ENCODE measurements around the gene MGME1. TPM values are rescaled to one million over a fixed set of nuclear protein-coding genes. Genes with fewer than 3 reads are reported as not detected.

MGME1 gene
- total and polyA plus RNA-seq, 9 of the 15 experiments (the other 6 are each of a cell fraction or from before 2014, with no cell fraction given): 13.4 to 45.1 (median 30.6) TPM

DNA sequence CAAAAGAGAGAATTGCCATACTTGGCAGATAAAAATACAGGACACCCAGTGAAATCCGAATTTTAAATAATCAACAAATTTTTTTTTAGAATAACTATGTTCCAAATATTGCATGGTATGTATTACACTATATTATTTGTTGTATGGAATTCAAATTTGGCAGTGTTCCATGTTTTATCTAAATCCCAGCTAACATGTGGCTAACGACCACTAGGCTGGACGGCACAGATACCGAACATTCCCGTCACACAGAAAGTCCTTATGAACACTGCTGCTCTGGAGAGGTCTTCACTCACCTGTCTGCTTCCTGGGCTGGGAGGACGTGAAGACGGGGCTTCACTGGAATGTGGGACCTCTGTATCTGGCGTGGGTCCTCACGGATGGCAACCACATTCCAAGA, 33.1 kb upstream of the MGME1 start:
- under 1% methylated on average over 7 of the region's 9 CpGs for WGBS (ENCODE audit: insufficient coverage, low coverage, missing lambda C conversion rate)
- Histone ChIP-seq H4K20me1 (replicated peaks; ENCODE audit: control insufficient read depth, insufficient read depth, low read length) (0 out of 2 replicates have a peak, but pooled peaks cover 5% of the 10 kb centered on the region), H3K9ac (ENCODE audit: insufficient read depth in 1 of 2, low read depth in 2 of 2, low read length in 2 of 2) (no peak overlapping the region), H3K36me3 (ENCODE audit: control insufficient read depth, insufficient read depth, low read length) (peaks cover 3% of the 10 kb centered on the region; the same call in 2 of the 3 replicates), H3K4me2 (ENCODE audit: insufficient read depth, low read length) (no peak overlapping the region), H3K4me1 (replicated peaks in 1 of 2; ENCODE audit: control insufficient read depth in 2 of 2, insufficient read depth in 2 of 2, low read length in 2 of 2) (peaks cover 7 to 23% of the 10 kb centered on the region in 2 experiments; a peak in 4 of 5 replicates), H3K27me3 (ENCODE audit: control insufficient read depth in 2 of 2, insufficient read depth in 2 of 2, low read length in 2 of 2) (no peaks in the 10 kb centered on the region), H3K9me1 (ENCODE audit: control insufficient read depth, insufficient read depth, low read length) (no peaks in the 10 kb centered on the region), H3K27ac (ENCODE audit: extremely low read depth, low read depth, low read length) (no peak overlapping the region), H2AFZ (ENCODE audit: low read depth, low read length) (no peak overlapping the region), H3K79me2 (ENCODE audit: control insufficient read depth, insufficient read depth, low read length) (no peaks in the 10 kb centered on the region), H3K9me3 (replicated peaks; ENCODE audit: control insufficient read depth, insufficient read depth, low read depth, low read length) (no peaks in the 10 kb centered on the region), H3K4me3 (no peak overlapping the region)
- in situ Hi-C loops (cut with MboI) (no loop called here), intact Hi-C loops (cut with micrococcal nuclease) (loop anchor here (5.0 kb wide), 1 partner anchor 38 kb away; no protein-coding TSS in a partner anchor)
- peak; percentile 58 for FAIRE-seq
- ChIA-PET CTCF (ENCODE audit: low intra/inter-chr PET ratio) (no interaction called here), POLR2A (no interaction called here)
- ATAC-seq: 0 out of 3 replicates have a peak, but pooled peaks have one; percentile 8
- peak in 1 of 4 experiments; percentile 45 for DNase-seq (ENCODE audit: extremely low read depth in 1 of 4, low spot score in 3 of 4)
- no TSS peak for BruUV-seq (replicated peaks)
- TF ChIP-seq GATAD2A (IDR thresholded peaks at IDR 0.05) (no peak), MYBL2 (IDR thresholded peaks at IDR 0.05; ENCODE audit: low read depth) (no peak), MYBL2 (CRISPR knock-in tag; IDR thresholded peaks at IDR 0.05; ENCODE audit: borderline replicate concordance) (no peak), PHF8 (IDR thresholded peaks at IDR 0.05; ENCODE audit: borderline replicate concordance, low read length) (no peak), SMARCE1 (IDR thresholded peaks at IDR 0.05) (0 out of 2 replicates have a peak, but pooled peaks have one; percentile 20), NCOR1 (IDR thresholded peaks at IDR 0.05) (peak; percentile 48), CXXC5 (CRISPR knock-in tag; IDR thresholded peaks at IDR 0.05) (0 out of 2 replicates have a peak, but pooled peaks have one; percentile 24), CBFA2T3 (IDR thresholded peaks at IDR 0.05) (peak; percentile 82), CBFA2T2 (conservative IDR thresholded peaks at IDR 0.05) (peak; percentile 65), STAG1 (CRISPR knock-in tag; IDR thresholded peaks at IDR 0.05; ENCODE audit: borderline replicate concordance) (no peak), ZNF184 (CRISPR knock-in tag; IDR thresholded peaks at IDR 0.05) (no peak), ARID1B (IDR thresholded peaks at IDR 0.05) (peak; percentile 83), FOXM1 (IDR thresholded peaks at IDR 0.05; ENCODE audit: low read depth) (peak; percentile 36; the same call in 1 of the 2 replicates), FOXM1 (CRISPR knock-in tag; IDR thresholded peaks at IDR 0.05; ENCODE audit: low read depth) (no peak), HMG20A (CRISPR knock-in tag; conservative IDR thresholded peaks at IDR 0.05) (no peak)
- TF ChIP-seq, protein P1, sequence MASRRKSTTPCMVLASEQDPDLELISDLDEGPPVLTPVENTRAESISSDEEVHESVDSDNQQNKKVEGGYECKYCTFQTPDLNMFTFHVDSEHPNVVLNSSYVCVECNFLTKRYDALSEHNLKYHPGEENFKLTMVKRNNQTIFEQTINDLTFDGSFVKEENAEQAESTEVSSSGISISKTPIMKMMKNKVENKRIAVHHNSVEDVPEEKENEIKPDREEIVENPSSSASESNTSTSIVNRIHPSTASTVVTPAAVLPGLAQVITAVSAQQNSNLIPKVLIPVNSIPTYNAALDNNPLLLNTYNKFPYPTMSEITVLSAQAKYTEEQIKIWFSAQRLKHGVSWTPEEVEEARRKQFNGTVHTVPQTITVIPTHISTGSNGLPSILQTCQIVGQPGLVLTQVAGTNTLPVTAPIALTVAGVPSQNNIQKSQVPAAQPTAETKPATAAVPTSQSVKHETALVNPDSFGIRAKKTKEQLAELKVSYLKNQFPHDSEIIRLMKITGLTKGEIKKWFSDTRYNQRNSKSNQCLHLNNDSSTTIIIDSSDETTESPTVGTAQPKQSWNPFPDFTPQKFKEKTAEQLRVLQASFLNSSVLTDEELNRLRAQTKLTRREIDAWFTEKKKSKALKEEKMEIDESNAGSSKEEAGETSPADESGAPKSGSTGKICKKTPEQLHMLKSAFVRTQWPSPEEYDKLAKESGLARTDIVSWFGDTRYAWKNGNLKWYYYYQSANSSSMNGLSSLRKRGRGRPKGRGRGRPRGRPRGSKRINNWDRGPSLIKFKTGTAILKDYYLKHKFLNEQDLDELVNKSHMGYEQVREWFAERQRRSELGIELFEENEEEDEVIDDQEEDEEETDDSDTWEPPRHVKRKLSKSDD (conservative IDR thresholded peaks at IDR 0.05; ENCODE audit: low read length): no peak
- TF ChIP-seq, protein P2, sequence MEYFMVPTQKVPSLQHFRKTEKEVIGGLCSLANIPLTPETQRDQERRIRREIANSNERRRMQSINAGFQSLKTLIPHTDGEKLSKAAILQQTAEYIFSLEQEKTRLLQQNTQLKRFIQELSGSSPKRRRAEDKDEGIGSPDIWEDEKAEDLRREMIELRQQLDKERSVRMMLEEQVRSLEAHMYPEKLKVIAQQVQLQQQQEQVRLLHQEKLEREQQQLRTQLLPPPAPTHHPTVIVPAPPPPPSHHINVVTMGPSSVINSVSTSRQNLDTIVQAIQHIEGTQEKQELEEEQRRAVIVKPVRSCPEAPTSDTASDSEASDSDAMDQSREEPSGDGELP (CRISPR knock-in tag; IDR thresholded peaks at IDR 0.05; ENCODE audit: borderline replicate concordance): peak; percentile 30; the same call in 1 of the 2 replicates
- TF ChIP-seq, protein P3, sequence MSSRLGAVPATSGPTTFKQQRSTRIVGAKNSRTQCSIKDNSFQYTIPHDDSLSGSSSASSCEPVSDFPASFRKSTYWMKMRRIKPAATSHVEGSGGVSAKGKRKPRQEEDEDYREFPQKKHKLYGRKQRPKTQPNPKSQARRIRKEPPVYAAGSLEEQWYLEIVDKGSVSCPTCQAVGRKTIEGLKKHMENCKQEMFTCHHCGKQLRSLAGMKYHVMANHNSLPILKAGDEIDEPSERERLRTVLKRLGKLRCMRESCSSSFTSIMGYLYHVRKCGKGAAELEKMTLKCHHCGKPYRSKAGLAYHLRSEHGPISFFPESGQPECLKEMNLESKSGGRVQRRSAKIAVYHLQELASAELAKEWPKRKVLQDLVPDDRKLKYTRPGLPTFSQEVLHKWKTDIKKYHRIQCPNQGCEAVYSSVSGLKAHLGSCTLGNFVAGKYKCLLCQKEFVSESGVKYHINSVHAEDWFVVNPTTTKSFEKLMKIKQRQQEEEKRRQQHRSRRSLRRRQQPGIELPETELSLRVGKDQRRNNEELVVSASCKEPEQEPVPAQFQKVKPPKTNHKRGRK (tag; IDR thresholded peaks at IDR 0.05): no peak
- TF ChIP-seq, protein P4, sequence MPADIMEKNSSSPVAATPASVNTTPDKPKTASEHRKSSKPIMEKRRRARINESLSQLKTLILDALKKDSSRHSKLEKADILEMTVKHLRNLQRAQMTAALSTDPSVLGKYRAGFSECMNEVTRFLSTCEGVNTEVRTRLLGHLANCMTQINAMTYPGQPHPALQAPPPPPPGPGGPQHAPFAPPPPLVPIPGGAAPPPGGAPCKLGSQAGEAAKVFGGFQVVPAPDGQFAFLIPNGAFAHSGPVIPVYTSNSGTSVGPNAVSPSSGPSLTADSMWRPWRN (IDR thresholded peaks at IDR 0.05; ENCODE audit: low read depth): 0 out of 2 replicates have a peak, but pooled peaks have one; percentile 20
